ENCODE results near the gene CNPY1. TPM values are rescaled to one million over a fixed set of nuclear protein-coding genes. Genes with fewer than 3 reads are reported as not detected.

The CNPY1 gene
- total RNA-seq, 1 experiment from 2014 or later = not detected

DNA sequence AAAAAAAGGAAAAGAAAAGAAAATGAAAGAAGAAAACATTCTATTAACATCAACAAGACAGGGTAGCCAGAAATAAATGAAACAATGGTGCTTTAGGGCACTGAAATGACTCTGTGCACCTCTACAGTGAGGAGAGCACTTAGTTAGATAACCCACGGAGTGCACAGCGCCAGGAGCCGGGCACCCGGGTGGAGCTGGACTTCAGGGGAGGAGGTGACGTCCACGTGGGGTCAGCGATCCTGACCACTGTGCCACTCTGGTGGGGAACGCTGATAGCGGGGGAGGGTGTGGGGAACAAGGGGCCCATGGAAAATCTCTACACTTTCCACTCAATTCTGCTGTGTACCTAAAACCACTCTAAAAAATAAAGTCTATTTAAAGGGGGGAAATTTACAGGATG lies 15.7 kb upstream of the CNPY1 start:
- no peak overlapping the region for H4K8ac ChIP-seq (replicated peaks; ENCODE audit: insufficient read length, low read depth, low read length)
- H3K23me2 ChIP-seq (ENCODE audit: insufficient read length, low read depth, low read length, poor library complexity, severe bottlenecking) = no peaks in the 10 kb centered on the region
- Mint-ChIP-seq H3K4me3 (no peak overlapping the region), H3K4me1 (no peaks in the 10 kb centered on the region), H3K36me3 (ENCODE audit: insufficient read depth in 1 of 3, low read depth in 3 of 3) (no peaks in the 10 kb centered on the region), H3K9me3 (no peaks in the 10 kb centered on the region), H3K27ac (no peak overlapping the region), H3K27me3 (ENCODE audit: low read depth) (peaks cover 4% of the 10 kb centered on the region; the same call in 1 of the 2 replicates)
- H3K4me1 ChIP-seq (ENCODE audit: insufficient read depth, low read length) = no peaks in the 10 kb centered on the region
- H4K91ac ChIP-seq (ENCODE audit: insufficient read length, low read depth, low read length) = no peak overlapping the region
- no peaks in the 10 kb centered on the region for H3K79me1 ChIP-seq (ENCODE audit: insufficient read depth, low read depth, low read length, poor library complexity, severe bottlenecking)
- no peak overlapping the region for H2BK20ac ChIP-seq (ENCODE audit: low read depth, low read length, poor library complexity, severe bottlenecking)
- no peak overlapping the region for H2BK5ac ChIP-seq (ENCODE audit: insufficient read length, low read length)
- no peaks in the 10 kb centered on the region for H3K9me3 ChIP-seq (ENCODE audit: control insufficient read depth, low read depth, low read length)
- H2BK12ac ChIP-seq (ENCODE audit: insufficient read length, low read depth, low read length) = no peak overlapping the region
- H3K79me2 ChIP-seq (ENCODE audit: insufficient read depth, low read length) = no peaks in the 10 kb centered on the region
- no CpG with 5 or more reads among the region's 9 CpGs for WGBS (ENCODE audit: extremely low coverage, insufficient read length, low lambda C conversion rate)
- H3K4me2 ChIP-seq (ENCODE audit: insufficient read depth, insufficient read length, low read length) = no peak overlapping the region
- no peaks in the 10 kb centered on the region for H3K27me3 ChIP-seq (ENCODE audit: insufficient read depth, low read length)
- H2AFZ ChIP-seq (ENCODE audit: low read length) = no peak overlapping the region
- H4K20me1 ChIP-seq (ENCODE audit: control insufficient read depth, insufficient read depth, insufficient read length) = no peaks in the 10 kb centered on the region
- no peak overlapping the region for H3K18ac ChIP-seq (ENCODE audit: insufficient read length, low read depth, low read length)
- no peak overlapping the region for H2BK120ac ChIP-seq (ENCODE audit: low read depth, low read length, poor library complexity, severe bottlenecking)
- H2BK15ac ChIP-seq (ENCODE audit: low read depth, low read length) = no peak overlapping the region
- no peak overlapping the region for H3K27ac ChIP-seq (ENCODE audit: insufficient read length, low read depth, low read length)
- H3T11ph ChIP-seq (ENCODE audit: low read length) = no peak overlapping the region
- H2AK5ac ChIP-seq (ENCODE audit: insufficient read length, low read length) = no peak overlapping the region
- no peak overlapping the region for H3K14ac ChIP-seq (ENCODE audit: insufficient read depth, low read length)
- no peak for DNase-seq
- H3K23ac ChIP-seq (ENCODE audit: insufficient read length, low read depth, low read length) = no peak overlapping the region
- no peak overlapping the region for H3K4ac ChIP-seq (ENCODE audit: low read depth, low read length)
- H3K56ac ChIP-seq (ENCODE audit: insufficient read length, low read depth, low read length) = no peak overlapping the region
- H4K5ac ChIP-seq (ENCODE audit: insufficient read length, low read depth, low read length) = no peak overlapping the region
- TF ChIP-seq, protein P1, sequence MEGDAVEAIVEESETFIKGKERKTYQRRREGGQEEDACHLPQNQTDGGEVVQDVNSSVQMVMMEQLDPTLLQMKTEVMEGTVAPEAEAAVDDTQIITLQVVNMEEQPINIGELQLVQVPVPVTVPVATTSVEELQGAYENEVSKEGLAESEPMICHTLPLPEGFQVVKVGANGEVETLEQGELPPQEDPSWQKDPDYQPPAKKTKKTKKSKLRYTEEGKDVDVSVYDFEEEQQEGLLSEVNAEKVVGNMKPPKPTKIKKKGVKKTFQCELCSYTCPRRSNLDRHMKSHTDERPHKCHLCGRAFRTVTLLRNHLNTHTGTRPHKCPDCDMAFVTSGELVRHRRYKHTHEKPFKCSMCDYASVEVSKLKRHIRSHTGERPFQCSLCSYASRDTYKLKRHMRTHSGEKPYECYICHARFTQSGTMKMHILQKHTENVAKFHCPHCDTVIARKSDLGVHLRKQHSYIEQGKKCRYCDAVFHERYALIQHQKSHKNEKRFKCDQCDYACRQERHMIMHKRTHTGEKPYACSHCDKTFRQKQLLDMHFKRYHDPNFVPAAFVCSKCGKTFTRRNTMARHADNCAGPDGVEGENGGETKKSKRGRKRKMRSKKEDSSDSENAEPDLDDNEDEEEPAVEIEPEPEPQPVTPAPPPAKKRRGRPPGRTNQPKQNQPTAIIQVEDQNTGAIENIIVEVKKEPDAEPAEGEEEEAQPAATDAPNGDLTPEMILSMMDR (conservative IDR thresholded peaks at IDR 0.05) = no peak
- no peak overlapping the region for H3K9ac ChIP-seq (ENCODE audit: extremely low read depth, insufficient read length, low read length)

Measured in H9 (cell line).